Activated CD4-positive, alpha-beta memory T cell treated with anti-CD3 and anti-CD28 coated beads for 36 hours (primary cell): ENCODE data around the gene TAF10. TPM values are rescaled to one million over a fixed set of nuclear protein-coding genes. Genes with fewer than 3 reads are reported as not detected.

Experiments used
- CTCF ChIA-PET: fragments of 350-600 bp; sonication (Branson Sonifier 250); formaldehyde crosslinking; loops from one replicate; lab custom pipeline; 2021; ENCODE audit warnings: antibody characterized with exemption, inconsistent platforms; lab: Charles Lee
- POLR2A ChIA-PET: fragments of 350-600 bp; sonication (Branson Sonifier 250); formaldehyde crosslinking; loops from one replicate; lab custom pipeline; 2021; ENCODE audit warnings: antibody characterized with exemption; lab: Charles Lee
- DNase-seq: peaks from one replicate; pipeline ENCODE4 v3.0.0-alpha.2; 2020
- H3K27ac Mint-ChIP-seq: one replicate; pipeline ENCODE4 v1.8.0; 2021; ENCODE audit warnings: mixed read lengths
- H3K27me3 Mint-ChIP-seq: one replicate; pipeline ENCODE4 v1.8.0; 2021; ENCODE audit warnings: mixed read lengths
- H3K36me3 Mint-ChIP-seq: one replicate; pipeline ENCODE4 v1.8.0; 2021; ENCODE audit warnings: mixed read lengths
- H3K4me1 Mint-ChIP-seq: one replicate; pipeline ENCODE4 v1.8.0; 2021; ENCODE audit warnings: low read depth, mixed read lengths
- H3K4me3 Mint-ChIP-seq: one replicate; pipeline ENCODE4 v1.8.0; 2021; ENCODE audit warnings: mild to moderate bottlenecking, mixed read lengths
- H3K9me3 Mint-ChIP-seq: one replicate; pipeline ENCODE4 v1.8.0; 2021; ENCODE audit warnings: mixed read lengths
- intact Hi-C: fragments of 100-400 bp; cut with micrococcal nuclease; formaldehyde crosslinking; loops from one replicate; pipeline ENCODE4 v1.15.1; 2023
- total RNA-seq, 2 experiments: library from RNA; stranded (reverse); gene quantifications; one replicate each; pipeline ENCODE4 v1.2.3, GENCODE V29; 2021

TAF10 gene
- total RNA-seq, 2 experiments from 2014 or later = 158 to 165 TPM

GRCh38 chr11:6561288-6561687 lies 50.7 kb downstream of the TAF10 start:
- POLR2A ChIA-PET = no interaction called here

More at GRCh38 chr11:6561288-6561687, 50.7 kb downstream of the TAF10 start:
- Mint-ChIP-seq H3K4me3 (no peak overlapping the region), H3K4me1 (no peaks in the 10 kb centered on the region), H3K27me3 (no peaks in the 10 kb centered on the region), H3K36me3 (peaks cover 2% of the 10 kb centered on the region), H3K27ac (no peak overlapping the region), H3K9me3 (no peaks in the 10 kb centered on the region)
- DNase-seq = no peak
- intact Hi-C loops = no loop called here
- CTCF ChIA-PET = no interaction called here

Other genes with a start within 250 kb of the TAF10 start
- gene SMPD1, start 221.7 kb downstream of the TAF10 start, total RNA-seq = 10 to 100 TPM; 23.4 to 23.8 TPM
- gene APBB1, start 193.1 kb downstream of the TAF10 start, total RNA-seq = 10 to 100 TPM; 51.6 to 55.3 TPM
- gene HPX, start 171.2 kb downstream of the TAF10 start, total RNA-seq = under 1 TPM in 1 of 2 experiments, not detected in 1; 0.56 TPM
- 1 to 10 TPM; 6.4 to 8.0 TPM for gene TRIM3, start 138.3 kb downstream of the TAF10 start, total RNA-seq
- 10 to 100 TPM; 35.1 to 37.8 TPM for gene ARFIP2, start 130.9 kb downstream of the TAF10 start, total RNA-seq
- 10 to 100 TPM; 40.2 to 41.3 TPM for gene TIMM10B, start 130.7 kb downstream of the TAF10 start, total RNA-seq
- 10 to 100 TPM; 18.6 to 20.3 TPM for gene DNHD1, start 114.9 kb downstream of the TAF10 start, total RNA-seq
- 10 to 100 TPM; 34.9 to 37.5 TPM for gene RRP8, start 8.6 kb downstream of the TAF10 start, total RNA-seq
- gene ILK, start 8.4 kb downstream of the TAF10 start, total RNA-seq = 10 to 100 TPM; 89.2 to 95.8 TPM
- 10 to 100 TPM; 53.2 to 56.6 TPM for gene TPP1, start 7.2 kb upstream of the TAF10 start, total RNA-seq
- under 1 TPM; 0.80 to 0.90 TPM for gene DCHS1, start 43.6 kb upstream of the TAF10 start, total RNA-seq
- gene MRPL17, start 71.1 kb upstream of the TAF10 start, total RNA-seq = 100 to 1,000 TPM in 1 of 2 experiments, 10 to 100 TPM in 1; 98.5 to 102 TPM
- not detected for gene OR2AG2, start 159.8 kb upstream of the TAF10 start, total RNA-seq
- gene OR2AG1, start 170.8 kb upstream of the TAF10 start, total RNA-seq = not detected
- not detected for gene OR6A2, start 187.5 kb upstream of the TAF10 start, total RNA-seq
- gene OR10A5, start 233.5 kb upstream of the TAF10 start, total RNA-seq = not detected